Caco-2 (cell line): ENCODE data around the gene TATDN2. TPM values are rescaled to one million over a fixed set of nuclear protein-coding genes. Genes with fewer than 3 reads are reported as not detected.
"Not testable (repeated sequence)": the region's sequence is repeated elsewhere in the genome, so short reads cannot be mapped to it uniquely, and the experiment has no call there.

Experiments
- BruUV-seq: library from RNA; stranded (reverse); fragments of 400-500 nt; replicated peaks from 2 replicates; lab custom pipeline; 2021; lab: Mats Ljungman, UMichigan
- CTCF ChIA-PET: fragments of 300-600 bp; sonication (Branson Sonifier 250); formaldehyde crosslinking; loops from one replicate; lab custom pipeline; 2022; ENCODE audit warnings: antibody characterized with exemption; lab: Charles Lee
- POLR2A ChIA-PET: fragments of 300-600 bp; sonication (Branson Sonifier 250); formaldehyde crosslinking; loops from one replicate; lab custom pipeline; 2022; ENCODE audit warnings: antibody characterized with exemption; lab: Charles Lee
- DNase-seq, 2 experiments: peaks; one replicate each; pipeline versions ENCODE4 v3.0.0 to v3.0.0-alpha.2; 2020 to 2022
- H3K27me3 ChIP-seq: replicated peaks from 2 replicates; pipeline ENCODE4 v1.6.0; 2011; ENCODE audit warnings: low read length; ENCODE audit not compliant: control insufficient read depth, insufficient read depth
- H3K36me3 ChIP-seq: 2 replicates; pipeline ENCODE4 v1.5.1; 2011; ENCODE audit warnings: low read length; ENCODE audit not compliant: control insufficient read depth, insufficient read depth
- H3K4me1 ChIP-seq: fragments of 250-450 bp; sonication (Bioruptor Pico); 2 replicates; pipeline ENCODE4 v1.5.1; 2020; ENCODE audit warnings: mild to moderate bottlenecking
- H3K4me3 ChIP-seq: 2 replicates; pipeline ENCODE4 v1.5.1; 2011; ENCODE audit warnings: low read depth, mild to moderate bottlenecking, control low read depth, low read length
- H3K9me3 ChIP-seq: fragments of 250-450 bp; sonication (Bioruptor Pico); 2 replicates; pipeline ENCODE4 v1.5.1; 2020; ENCODE audit warnings: mild to moderate bottlenecking, moderate library complexity
- H3K27ac Mint-ChIP-seq: one replicate; pipeline ENCODE4 v1.8.0; 2022; ENCODE audit warnings: mixed read lengths; ENCODE audit not compliant: unreplicated experiment
- H3K27me3 Mint-ChIP-seq: one replicate; pipeline ENCODE4 v1.8.0; 2022; ENCODE audit warnings: mixed read lengths; ENCODE audit not compliant: insufficient read depth, unreplicated experiment
- H3K36me3 Mint-ChIP-seq: one replicate; pipeline ENCODE4 v1.8.0; 2022; ENCODE audit warnings: mild to moderate bottlenecking, mixed read lengths; ENCODE audit not compliant: insufficient read depth, unreplicated experiment
- H3K4me1 Mint-ChIP-seq: one replicate; pipeline ENCODE4 v1.8.0; 2022; ENCODE audit warnings: low read depth, mixed read lengths; ENCODE audit not compliant: unreplicated experiment
- H3K4me3 Mint-ChIP-seq: one replicate; pipeline ENCODE4 v1.8.0; 2022; ENCODE audit warnings: mild to moderate bottlenecking, moderate library complexity, mixed read lengths; ENCODE audit not compliant: unreplicated experiment
- H3K9me3 Mint-ChIP-seq: one replicate; pipeline ENCODE4 v1.8.0; 2022; ENCODE audit warnings: mixed read lengths; ENCODE audit not compliant: unreplicated experiment
- intact Hi-C: fragments of 100-400 bp; cut with micrococcal nuclease; formaldehyde crosslinking; loops from one replicate; pipeline ENCODE4 v1.10.0; 2022; ENCODE audit not compliant: unreplicated experiment
- total RNA-seq: library from RNA; stranded (reverse); gene quantifications from 2 replicates; pipeline ENCODE4 v1.2.3, GENCODE V29; 2022
- TF ChIP-seq, protein P1 (sequence below), 2 experiments: fragments of 200-600 bp in 1 of 2; IDR thresholded peaks; 1 replicate in 1 of 2; 2 replicates in 1 of 2; pipeline versions ENCODE4 v1.5.1 to v1.8.0; 2011 to 2022; ENCODE audit warnings: antibody characterized with exemption in 1 of 2, control low read depth in 1 of 2, inconsistent platforms in 1 of 2, low read depth in 1 of 2, low read length in 1 of 2, mild to moderate bottlenecking in 1 of 2, moderate library complexity in 1 of 2; ENCODE audit not compliant: insufficient read depth in 1 of 2, severe bottlenecking in 1 of 2, unreplicated experiment in 1 of 2

Gene TATDN2
- total RNA-seq, 1 experiment from 2014 or later: 32.1 TPM

GRCh38 chr3:10262027-10262426 lies 13.8 kb downstream of the TATDN2 start:
- H3K27me3 Mint-ChIP-seq: no peaks in the 10 kb centered on the region
- Histone ChIP-seq H3K4me1 (no peaks in the 10 kb centered on the region), H3K9me3 (no peaks in the 10 kb centered on the region), H3K27me3 (no peaks in the 10 kb centered on the region), H3K36me3 (no peaks in the 10 kb centered on the region), H3K4me3 (no peak overlapping the region)
- ChIA-PET CTCF (no interaction called here), POLR2A (no interaction called here)
- peaks cover 87% of the 10 kb centered on the region for H3K36me3 Mint-ChIP-seq
- no peak for DNase-seq
- no peak overlapping the region for H3K4me3 Mint-ChIP-seq
- no peaks in the 10 kb centered on the region for H3K9me3 Mint-ChIP-seq
- H3K4me1 Mint-ChIP-seq: peaks cover 10% of the 10 kb centered on the region
- no peak overlapping the region for H3K27ac Mint-ChIP-seq
- TF ChIP-seq, protein P1, sequence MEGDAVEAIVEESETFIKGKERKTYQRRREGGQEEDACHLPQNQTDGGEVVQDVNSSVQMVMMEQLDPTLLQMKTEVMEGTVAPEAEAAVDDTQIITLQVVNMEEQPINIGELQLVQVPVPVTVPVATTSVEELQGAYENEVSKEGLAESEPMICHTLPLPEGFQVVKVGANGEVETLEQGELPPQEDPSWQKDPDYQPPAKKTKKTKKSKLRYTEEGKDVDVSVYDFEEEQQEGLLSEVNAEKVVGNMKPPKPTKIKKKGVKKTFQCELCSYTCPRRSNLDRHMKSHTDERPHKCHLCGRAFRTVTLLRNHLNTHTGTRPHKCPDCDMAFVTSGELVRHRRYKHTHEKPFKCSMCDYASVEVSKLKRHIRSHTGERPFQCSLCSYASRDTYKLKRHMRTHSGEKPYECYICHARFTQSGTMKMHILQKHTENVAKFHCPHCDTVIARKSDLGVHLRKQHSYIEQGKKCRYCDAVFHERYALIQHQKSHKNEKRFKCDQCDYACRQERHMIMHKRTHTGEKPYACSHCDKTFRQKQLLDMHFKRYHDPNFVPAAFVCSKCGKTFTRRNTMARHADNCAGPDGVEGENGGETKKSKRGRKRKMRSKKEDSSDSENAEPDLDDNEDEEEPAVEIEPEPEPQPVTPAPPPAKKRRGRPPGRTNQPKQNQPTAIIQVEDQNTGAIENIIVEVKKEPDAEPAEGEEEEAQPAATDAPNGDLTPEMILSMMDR (IDR thresholded peaks at IDR 0.05; ENCODE audit: insufficient read depth in 1 of 2, low read depth in 1 of 2, low read length in 1 of 2, severe bottlenecking in 1 of 2, unreplicated experiment in 1 of 2): no peak
- intact Hi-C loops: no loop called here
- BruUV-seq: no TSS peak

GRCh38 chr3:10263646-10264363 lies 15.5 kb downstream of the TATDN2 start:
- no peaks in the 10 kb centered on the region for H3K27me3 ChIP-seq
- ChIA-PET POLR2A (interaction anchor here (0.6 to 0.7 kb wide), 3 partner anchors 16 to 587 kb away, joined by 3 to 4 read pairs (median 3); partner anchors contain the start of genes SEC13 and TATDN2), CTCF (interaction anchor here (0.8 to 1.4 kb wide), 4 partner anchors 14 to 42 kb away, joined by 3 to 6 read pairs (median 4); partner anchors contain the start of gene TATDN2)
- no peaks in the 10 kb centered on the region for H3K9me3 Mint-ChIP-seq
- peaks cover 10% of the 10 kb centered on the region for H3K4me1 Mint-ChIP-seq
- no peak overlapping the region for H3K27ac Mint-ChIP-seq
- DNase-seq: peak in 1 of 2 experiments; percentile 54
- H3K4me1 ChIP-seq: no peaks in the 10 kb centered on the region
- H3K4me3 Mint-ChIP-seq: no peak overlapping the region
- peaks cover 92% of the 10 kb centered on the region for H3K36me3 Mint-ChIP-seq
- TF ChIP-seq, protein P1 (IDR thresholded peaks at IDR 0.05; ENCODE audit: insufficient read depth in 1 of 2, low read depth in 1 of 2, low read length in 1 of 2, severe bottlenecking in 1 of 2, unreplicated experiment in 1 of 2): peak in 1 of 2 experiments; percentile 47
- H3K27me3 Mint-ChIP-seq: no peaks in the 10 kb centered on the region
- no TSS peak for BruUV-seq
- no peak overlapping the region for H3K4me3 ChIP-seq
- no peaks in the 10 kb centered on the region for H3K9me3 ChIP-seq
- intact Hi-C loops: loop anchor here (2.0 kb wide), 1 partner anchor 29 kb away; the partner anchor contains the start of gene GHRL
- no peaks in the 10 kb centered on the region for H3K36me3 ChIP-seq

GRCh38 chr3:10265833-10266232 lies 17.6 kb downstream of the TATDN2 start:
- Mint-ChIP-seq H3K4me3 (no peak overlapping the region), H3K27me3 (no peaks in the 10 kb centered on the region), H3K4me1 (peaks cover 10% of the 10 kb centered on the region), H3K36me3 (peaks cover 82% of the 10 kb centered on the region), H3K27ac (no peak overlapping the region), H3K9me3 (no peaks in the 10 kb centered on the region)
- no TSS peak for BruUV-seq
- TF ChIP-seq, protein P1 (IDR thresholded peaks at IDR 0.05; ENCODE audit: insufficient read depth in 1 of 2, low read depth in 1 of 2, low read length in 1 of 2, severe bottlenecking in 1 of 2, unreplicated experiment in 1 of 2): no peak
- ChIA-PET POLR2A (no interaction called here), CTCF (no interaction called here)
- H3K36me3 ChIP-seq: no peaks in the 10 kb centered on the region
- H3K9me3 ChIP-seq: no peaks in the 10 kb centered on the region
- no peaks in the 10 kb centered on the region for H3K4me1 ChIP-seq
- no peaks in the 10 kb centered on the region for H3K27me3 ChIP-seq
- H3K4me3 ChIP-seq: no peak overlapping the region
- intact Hi-C loops: loop anchor here (2.0 kb wide), 1 partner anchor 27 kb away; the partner anchor contains the start of gene GHRL
- DNase-seq: no peak

DNA sequence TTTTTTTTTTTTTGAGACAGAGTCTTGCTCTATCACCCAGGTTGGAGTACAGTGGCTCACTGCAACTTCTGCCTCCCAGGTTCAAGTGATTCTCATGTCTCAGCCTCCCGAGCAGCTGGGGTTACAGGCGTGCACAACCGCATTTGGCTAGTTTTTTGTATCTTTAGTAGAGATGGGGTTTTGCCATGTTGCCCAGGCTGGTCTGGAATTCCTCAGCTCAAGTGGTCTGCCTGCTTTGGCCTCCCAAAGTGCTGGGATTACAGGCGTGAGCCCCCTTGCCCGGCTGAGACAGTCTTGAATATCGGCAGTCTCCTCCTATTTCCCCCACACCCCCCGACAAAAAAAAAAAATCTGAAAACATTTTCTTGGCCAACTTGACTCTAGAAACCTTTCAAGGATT lies 18.7 kb downstream of the TATDN2 start:
- H3K9me3 ChIP-seq, H3K27me3 Mint-ChIP-seq, H3K27me3 ChIP-seq, H3K9me3 Mint-ChIP-seq, H3K27ac Mint-ChIP-seq, DNase-seq, intact Hi-C loops, H3K4me3 Mint-ChIP-seq, H3K4me1 ChIP-seq, BruUV-seq, CTCF ChIA-PET, H3K36me3 ChIP-seq, H3K4me3 ChIP-seq: not testable (repeated sequence)
- peaks cover 82% of the 10 kb centered on the region for H3K36me3 Mint-ChIP-seq
- H3K4me1 Mint-ChIP-seq: peaks cover 10% of the 10 kb centered on the region
- POLR2A ChIA-PET: interaction anchor here (0.6 kb wide), 1 partner anchor 30 kb away, joined by 3 read pairs; no protein-coding TSS in a partner anchor
